ENCODE measurements around the gene SORCS1. TPM values are rescaled to one million over a fixed set of nuclear protein-coding genes. Genes with fewer than 3 reads are reported as not detected.

The SORCS1 gene
- total RNA-seq, 1 experiment from 2014 or later, result not detected

- ChIA-PET POLR2A (no interaction called here), CTCF (no interaction called here), RAD21 (ENCODE audit: low non-redundant PET in 1 of 2, low total read pairs in 2 of 2, uncharacterized antibody in 2 of 2, unreplicated experiment in 2 of 2) (no interaction called here)
- H3K4me3 ChIP-seq (replicated peaks in 1 of 2; ENCODE audit: low read depth in 1 of 2, low read length in 2 of 2), result no peak overlapping the region
- H3K79me2 ChIP-seq (ENCODE audit: insufficient read depth, low read length), result no peaks in the 10 kb centered on the region
- H4K20me1 ChIP-seq (ENCODE audit: insufficient read depth), result no peaks in the 10 kb centered on the region
- H3K27ac ChIP-seq (ENCODE audit: low read depth, low read length), result no peak overlapping the region
- TF ChIP-seq ZBTB33 (IDR thresholded peaks at IDR 0.05; ENCODE audit: extremely low read depth, insufficient replicate concordance, low read length), result no peak
- TF ChIP-seq ZNF274 (IDR thresholded peaks at IDR 0.05; ENCODE audit: low read depth, low read length), result no peak
- no peak for TF ChIP-seq YY1 (IDR thresholded peaks at IDR 0.05; ENCODE audit: extremely low read depth, insufficient replicate concordance, low read depth, low read length)
- no peak for TF ChIP-seq JUND (IDR thresholded peaks at IDR 0.05)
- no peak for TF ChIP-seq REST (IDR thresholded peaks at IDR 0.05; ENCODE audit: low read depth)
- no peak for TF ChIP-seq MAX (IDR thresholded peaks at IDR 0.05)
- TF ChIP-seq SRF (IDR thresholded peaks at IDR 0.05; ENCODE audit: low read depth), result no peak
- TF ChIP-seq TCF7L2 (IDR thresholded peaks at IDR 0.05; ENCODE audit: borderline replicate concordance, extremely low read depth, insufficient read depth, insufficient read length), result no peak
- TF ChIP-seq CBX3 (IDR thresholded peaks at IDR 0.05; ENCODE audit: low read depth), result no peak
- TF ChIP-seq POLR2A (IDR thresholded peaks at IDR 0.05; ENCODE audit: borderline replicate concordance, extremely low read depth, insufficient read depth, insufficient read length), result no peak
- no peak for TF ChIP-seq SIN3A (IDR thresholded peaks at IDR 0.05; ENCODE audit: low read depth)
- no peak for TF ChIP-seq ZFX (IDR thresholded peaks at IDR 0.05)
- TF ChIP-seq FOSL1 (IDR thresholded peaks at IDR 0.05; ENCODE audit: low read depth), result no peak
- no peak for TF ChIP-seq EGR1 (IDR thresholded peaks at IDR 0.05; ENCODE audit: low read depth)
- TF ChIP-seq RAD21 (IDR thresholded peaks at IDR 0.05; ENCODE audit: low read depth), result no peak
- no peak for TF ChIP-seq CTCF (IDR thresholded peaks at IDR 0.05 in 2 of 3, conservative IDR thresholded peaks at IDR 0.05 in 1 of 3; ENCODE audit: borderline replicate concordance in 1 of 3, insufficient read depth in 1 of 3, low read depth in 2 of 3, low read length in 2 of 3)
- TF ChIP-seq ATF3 (IDR thresholded peaks at IDR 0.05), result no peak
- no peak for TF ChIP-seq EZH2 (IDR thresholded peaks at IDR 0.05)
- no peak for TF ChIP-seq EZH2phosphoT487 (IDR thresholded peaks at IDR 0.05; ENCODE audit: borderline replicate concordance)
- no peak for TF ChIP-seq SP1 (IDR thresholded peaks at IDR 0.05; ENCODE audit: low read depth)
- intact Hi-C loops (cut with micrococcal nuclease), result no loop called here
- no peaks in the 10 kb centered on the region for H3K36me3 ChIP-seq (ENCODE audit: control insufficient read depth in 1 of 2, insufficient read depth in 2 of 2, low read length in 2 of 2)
- DNase-seq (ENCODE audit: low read depth, low spot score) (no peak), ATAC-seq (no peak)
- no peaks in the 10 kb centered on the region for H3K9me2 ChIP-seq (ENCODE audit: insufficient read depth)
- no peaks in the 10 kb centered on the region for H3K4me1 ChIP-seq (ENCODE audit: control insufficient read depth in 1 of 2, insufficient read depth in 2 of 2, low read length in 2 of 2)
- H3K4me2 ChIP-seq (ENCODE audit: low read length), result no peak overlapping the region
- no TSS peak for BruUV-seq (replicated peaks)
- no peaks in the 10 kb centered on the region for H3K27me3 ChIP-seq (ENCODE audit: insufficient read depth, low read length)
- no peak overlapping the region for H2AFZ ChIP-seq (ENCODE audit: low read depth, low read length, poor library complexity, severe bottlenecking)
- peaks cover 46 to 48% of the 10 kb centered on the region in 2 experiments; a peak in 2 of 4 replicates for H3K9me3 ChIP-seq (ENCODE audit: control insufficient read depth in 1 of 2, insufficient read depth in 1 of 2, low read depth in 1 of 2, low read length in 2 of 2)
- no peak overlapping the region for H3K9ac ChIP-seq (ENCODE audit: low read length)
Observed at GRCh38 chr10:106958589-106959361, 205.7 kb downstream of the SORCS1 start.

Measured in HCT116 (cell line).